HG03108 (cell line): Measurements from ENCODE around the gene SELENON.

Source experiments
- ATAC-seq: cut with Tn5 transposase; IDR thresholded peaks from one replicate; pipeline ENCODE4 v1.9.1; 2021; ENCODE audit warnings: moderate library complexity; ENCODE audit not compliant: unreplicated experiment

SELENON gene

DNA sequence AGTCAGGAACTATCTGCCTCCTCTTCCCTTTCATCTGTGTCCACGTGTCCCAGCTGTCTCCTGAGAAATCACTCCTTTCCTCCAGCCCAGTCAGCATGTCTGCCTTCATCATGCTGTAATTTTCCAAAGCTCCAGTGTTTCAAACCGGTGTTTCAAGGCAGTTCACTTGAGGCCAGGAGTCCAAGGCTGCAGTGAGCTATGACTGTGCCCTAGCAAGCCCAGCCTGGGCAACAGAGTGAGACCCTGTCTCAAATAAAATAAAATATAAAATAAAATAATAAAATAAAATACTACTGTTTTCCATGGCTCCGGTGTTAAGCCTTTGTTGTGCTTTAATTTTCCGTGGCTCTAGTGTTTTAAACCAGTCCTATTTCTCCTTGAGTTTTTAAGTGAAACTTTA lies 7.9 kb upstream of the SELENON start:
- no peak for ATAC-seq

DNA sequence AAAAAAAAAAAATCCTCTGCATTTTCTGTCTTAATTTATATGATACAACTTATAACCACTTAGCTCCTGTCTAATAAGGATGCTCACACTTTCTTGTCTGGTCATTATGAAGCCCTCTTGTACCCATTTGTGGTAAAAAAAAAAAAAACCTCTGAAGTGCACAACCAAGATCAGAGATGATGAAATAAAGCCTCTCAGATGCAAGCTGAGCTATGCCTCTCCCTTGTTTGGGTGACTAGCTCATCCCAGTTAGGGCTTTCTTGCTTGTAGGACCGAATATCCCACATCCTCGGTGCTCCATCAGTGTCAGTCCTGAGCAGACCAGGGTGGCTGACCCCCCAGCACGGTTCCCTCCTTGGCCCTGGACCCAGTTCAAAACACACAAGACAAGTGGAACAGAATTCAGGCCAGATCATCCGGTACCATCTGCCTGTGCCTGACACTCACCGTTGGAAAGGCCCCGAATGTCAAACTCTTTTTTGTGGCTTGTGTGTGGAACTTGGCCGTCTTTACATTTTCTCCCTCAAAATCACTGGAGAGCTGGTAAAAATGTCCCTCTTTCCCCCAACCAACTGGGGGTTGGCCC lies 6.3 kb upstream of the SELENON start:
- ATAC-seq, result no peak

DNA sequence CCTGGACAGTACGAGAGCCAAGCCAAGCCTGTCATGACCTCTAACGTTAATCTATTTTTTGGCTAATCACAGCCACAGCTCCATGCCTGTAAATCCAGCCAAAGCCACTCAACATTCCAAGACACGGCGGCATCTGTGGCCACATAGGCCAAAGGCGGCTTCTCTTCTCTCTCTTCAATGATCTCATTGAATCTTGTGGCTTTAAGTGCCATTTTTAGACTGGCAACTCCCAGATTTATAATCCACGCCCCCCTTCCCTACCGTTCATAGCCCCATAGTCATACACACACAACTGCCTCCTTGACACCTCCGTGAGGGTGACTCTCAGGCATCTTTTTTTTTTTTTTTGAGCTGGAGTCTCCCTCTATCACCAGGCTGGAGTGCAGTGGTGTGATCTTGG lies 5.7 kb upstream of the SELENON start:
- ATAC-seq, result no peak

DNA sequence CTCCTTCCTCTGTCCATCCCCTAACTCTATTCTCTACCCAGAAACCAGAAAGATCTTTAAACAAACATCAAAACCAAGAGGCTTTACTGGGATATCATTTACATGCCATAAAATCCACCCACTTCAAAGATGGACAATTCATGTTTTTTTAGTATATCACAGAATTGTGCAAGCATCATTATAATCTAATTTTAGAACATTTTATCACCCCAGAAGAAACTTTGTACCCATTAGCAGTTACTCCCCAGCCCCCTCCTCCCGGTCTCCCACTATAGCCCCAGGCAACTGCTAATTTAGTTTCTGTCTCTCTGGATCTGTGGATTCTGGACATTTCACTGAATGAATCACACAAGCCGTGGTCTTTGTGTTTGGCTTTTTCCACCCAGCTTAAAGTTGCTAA lies 4.8 kb upstream of the SELENON start:
- ATAC-seq, result no peak

DNA sequence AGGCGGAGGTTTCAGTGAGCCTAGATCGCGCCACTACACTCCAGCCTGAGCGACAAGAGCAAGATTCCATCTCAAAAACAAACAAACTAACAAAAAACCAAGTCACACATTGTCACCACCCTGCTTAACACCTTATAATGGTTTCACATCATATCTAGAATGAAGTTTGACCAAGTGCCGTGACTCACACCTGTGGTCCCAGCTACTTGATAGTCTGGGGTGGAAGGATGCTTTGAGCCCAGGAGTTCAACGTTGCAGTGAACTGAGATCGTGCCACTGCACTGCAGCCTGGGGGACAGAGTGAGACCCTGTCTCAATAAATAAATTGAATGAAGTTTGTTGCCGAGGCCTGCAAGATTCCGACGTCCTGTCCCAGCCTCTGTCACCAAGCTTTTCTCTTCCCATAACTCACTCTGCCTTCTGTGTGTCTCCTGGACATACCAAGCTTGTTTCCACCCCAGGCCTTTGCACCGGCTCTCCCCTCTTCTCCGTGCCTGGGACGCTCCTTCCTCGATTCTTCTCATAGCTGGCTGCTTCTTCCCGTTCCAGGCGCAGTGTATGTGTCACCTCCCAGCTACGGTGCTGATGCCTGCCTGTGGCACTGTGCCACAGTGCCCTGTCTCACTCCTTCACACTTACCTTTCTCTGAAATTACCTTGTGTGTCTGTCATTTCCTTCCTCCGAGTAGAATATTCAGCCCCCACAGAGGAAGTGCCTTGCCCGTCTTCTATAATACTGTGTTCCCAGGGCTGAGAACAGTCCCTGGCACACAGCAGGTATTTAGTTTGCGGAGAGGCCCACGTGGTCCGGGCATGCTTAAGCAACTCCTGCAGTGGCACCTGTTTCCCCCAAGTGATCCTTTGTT lies 3.8 kb upstream of the SELENON start:
- no peak for ATAC-seq

DNA sequence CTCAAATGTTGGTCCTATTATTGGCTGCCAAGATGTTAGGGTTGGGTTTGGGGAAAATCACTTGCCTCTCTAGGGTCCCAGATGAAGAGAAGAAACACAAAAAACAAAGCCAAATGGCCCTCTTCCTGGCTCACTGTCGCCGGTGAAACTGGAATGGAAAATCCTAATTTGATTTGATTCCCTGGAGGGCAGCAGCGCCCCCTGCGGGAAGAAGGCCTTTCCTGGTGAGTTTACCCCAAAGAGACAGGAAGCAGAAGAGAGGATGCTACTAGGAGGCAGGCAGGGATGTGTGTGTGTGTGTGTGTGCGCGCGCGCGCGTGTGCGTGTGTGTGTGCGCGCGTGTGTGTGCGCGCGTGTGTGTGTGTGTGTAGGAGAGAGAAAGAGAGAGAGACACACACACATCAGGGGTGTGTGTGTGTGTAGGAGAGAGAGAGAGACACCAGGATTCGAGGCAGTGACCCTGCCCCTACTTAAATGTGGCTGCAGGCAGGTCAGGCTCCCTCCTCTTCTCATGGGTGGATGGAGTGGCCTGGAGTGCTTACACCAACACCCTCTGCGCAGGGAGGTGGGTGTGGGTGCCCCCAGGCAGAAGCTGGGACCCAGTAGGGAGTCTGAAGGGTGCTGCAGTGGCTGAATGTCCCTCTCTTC lies 3.1 kb upstream of the SELENON start:
- no peak for ATAC-seq

DNA sequence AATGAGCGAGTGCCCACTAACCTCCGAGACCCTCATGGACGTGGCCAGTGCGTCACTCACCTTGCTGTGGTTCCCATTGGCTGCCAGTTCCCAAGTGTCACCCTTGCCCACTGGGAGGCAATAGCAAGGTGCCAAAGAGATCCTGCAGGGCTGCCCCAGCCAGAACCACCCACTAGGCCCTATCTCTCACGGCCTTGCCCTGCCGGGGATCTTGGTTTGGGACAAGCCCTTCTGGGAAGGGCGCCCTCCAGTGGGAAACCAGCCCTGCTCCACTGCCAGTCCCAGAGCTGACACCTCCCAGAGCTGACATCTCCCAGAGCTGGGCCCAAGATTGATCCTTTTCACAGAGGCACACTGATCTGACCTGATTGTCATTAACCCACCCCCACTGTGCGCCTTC lies 2.1 kb upstream of the SELENON start:
- ATAC-seq, result no peak

DNA sequence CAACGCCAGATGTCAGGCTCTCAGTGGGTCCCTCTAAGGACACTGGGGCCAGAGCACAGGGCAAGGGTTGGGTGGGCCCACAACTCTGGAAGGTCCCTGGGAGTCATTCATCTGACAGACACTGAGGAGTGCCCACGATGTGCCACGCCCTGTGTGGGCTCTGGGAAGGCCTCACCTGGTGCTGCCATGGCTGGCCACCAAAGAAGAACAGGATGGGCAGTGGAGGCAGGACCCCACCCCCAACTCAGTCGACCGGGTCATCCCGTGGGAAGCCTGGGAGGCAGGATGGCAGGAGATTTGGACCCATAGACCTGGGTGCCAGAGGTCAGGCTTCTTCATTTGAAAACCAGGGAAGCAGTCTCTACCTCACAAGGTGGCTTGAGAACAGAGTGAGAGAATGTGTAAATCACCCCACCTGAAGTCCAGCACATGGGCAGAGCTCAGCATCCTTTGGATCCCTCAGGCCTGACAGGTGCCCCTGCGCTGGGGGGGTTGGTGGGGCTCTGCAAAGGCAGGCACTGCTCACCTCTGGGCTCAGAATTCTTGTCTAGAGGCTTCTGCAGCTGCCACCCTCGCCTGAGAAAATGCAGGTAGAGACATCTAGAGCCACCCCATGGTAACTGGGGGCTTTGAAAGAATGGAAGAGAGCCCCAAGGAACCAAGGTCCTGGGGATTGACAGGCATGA lies 1.2 kb upstream of the SELENON start:
- no peak for ATAC-seq

DNA sequence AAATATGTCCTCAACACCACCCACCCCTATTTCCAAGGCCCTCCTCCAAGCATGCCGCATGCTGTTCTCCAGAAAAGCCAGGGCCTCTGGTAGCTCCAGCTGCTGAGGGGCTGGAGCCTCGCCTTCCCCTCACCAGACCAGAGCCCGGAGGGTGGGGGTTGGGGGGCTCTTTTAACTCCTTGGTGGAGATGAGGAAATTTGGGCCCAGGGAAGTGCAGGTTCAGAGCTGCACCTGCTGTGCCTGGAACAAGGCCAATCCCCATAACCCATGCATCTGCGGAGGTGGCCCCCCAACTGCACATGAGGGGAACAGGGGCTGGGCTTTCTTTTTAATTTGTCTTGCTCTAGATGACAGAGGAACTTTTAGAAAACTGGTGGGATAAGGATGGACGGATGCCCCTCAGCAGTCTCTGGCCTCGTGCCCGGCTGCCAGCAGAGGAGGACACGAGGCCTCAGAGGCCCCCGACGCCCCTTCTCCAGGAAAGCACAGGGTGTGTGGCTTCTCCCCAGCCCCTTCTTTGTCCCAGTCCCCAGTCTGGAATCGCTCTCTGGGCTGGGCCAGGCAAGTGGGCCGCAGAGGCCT lies 550 bp upstream of the SELENON start:
- no peak for ATAC-seq

DNA sequence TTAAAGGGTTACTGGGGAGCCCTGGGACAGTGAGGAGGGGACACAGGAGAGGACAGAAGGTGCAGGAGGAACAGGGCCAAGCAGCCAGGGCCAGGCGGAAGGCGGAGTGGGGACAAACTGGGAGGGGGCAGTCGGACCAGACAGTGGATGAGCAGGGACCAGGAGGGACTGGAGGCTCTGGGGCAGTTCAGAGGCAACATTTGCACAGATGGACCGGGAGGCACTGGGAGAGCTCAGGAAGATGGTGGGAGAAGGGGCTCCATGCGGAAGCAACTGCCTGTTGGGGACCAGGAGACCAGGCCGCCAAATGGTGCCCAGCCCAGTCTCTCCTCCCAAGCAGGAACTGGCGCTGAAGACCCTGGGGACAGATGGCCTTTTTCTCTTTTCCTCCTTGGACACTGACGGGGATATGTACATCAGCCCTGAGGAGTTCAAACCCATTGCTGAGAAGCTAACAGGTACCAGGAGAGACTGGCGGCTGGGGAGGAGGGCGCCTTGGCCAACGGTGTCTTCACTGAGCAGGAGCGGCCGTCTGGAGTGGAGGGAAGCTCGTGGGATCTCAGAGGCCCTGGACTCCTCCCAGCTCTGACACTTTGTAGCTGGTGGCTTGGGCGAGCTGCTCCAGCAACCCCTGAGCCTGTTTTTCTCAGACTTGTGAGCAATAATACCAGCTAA lies 847 bp downstream of the SELENON start:
- ATAC-seq, result no peak

DNA sequence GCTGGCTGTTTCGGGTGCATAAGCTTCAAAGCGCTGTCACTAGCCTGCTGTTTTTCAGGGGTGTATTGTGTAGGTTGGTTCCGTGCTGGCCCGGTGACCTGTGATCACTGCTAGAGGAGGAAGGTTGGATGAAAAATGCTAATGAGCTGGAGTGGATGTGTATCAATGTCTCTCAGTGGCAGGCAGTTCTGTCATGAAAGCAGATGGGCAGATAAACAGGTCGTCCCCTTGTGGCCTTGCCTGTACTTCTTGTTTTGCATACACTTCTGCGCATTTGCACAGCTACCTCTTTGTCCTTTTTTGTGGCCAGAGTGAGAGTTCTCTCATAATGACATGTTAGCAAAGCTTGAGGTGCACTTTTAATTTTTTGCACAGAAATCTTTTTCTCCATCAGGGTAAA lies 2.9 kb downstream of the SELENON start:
- ATAC-seq, result no peak

DNA sequence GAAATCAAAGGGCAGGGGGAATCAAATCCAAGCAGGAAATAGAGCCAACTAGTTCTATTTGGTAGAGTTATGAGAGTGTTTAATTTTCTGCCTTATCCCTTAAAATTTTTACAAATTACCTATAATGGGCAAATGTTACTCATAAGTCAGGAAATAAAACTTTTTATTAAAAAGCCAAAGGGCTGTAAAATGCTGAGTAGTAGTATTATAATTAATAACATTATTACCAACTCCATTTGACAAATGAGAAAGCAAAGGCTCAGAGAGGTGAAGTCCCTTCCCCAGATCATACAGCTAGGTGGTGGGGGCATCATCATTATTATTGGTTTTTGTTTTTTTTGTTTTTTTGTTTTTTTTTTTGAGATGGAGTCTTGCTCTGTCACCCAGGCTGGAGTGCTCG lies 3.4 kb downstream of the SELENON start:
- no peak for ATAC-seq

DNA sequence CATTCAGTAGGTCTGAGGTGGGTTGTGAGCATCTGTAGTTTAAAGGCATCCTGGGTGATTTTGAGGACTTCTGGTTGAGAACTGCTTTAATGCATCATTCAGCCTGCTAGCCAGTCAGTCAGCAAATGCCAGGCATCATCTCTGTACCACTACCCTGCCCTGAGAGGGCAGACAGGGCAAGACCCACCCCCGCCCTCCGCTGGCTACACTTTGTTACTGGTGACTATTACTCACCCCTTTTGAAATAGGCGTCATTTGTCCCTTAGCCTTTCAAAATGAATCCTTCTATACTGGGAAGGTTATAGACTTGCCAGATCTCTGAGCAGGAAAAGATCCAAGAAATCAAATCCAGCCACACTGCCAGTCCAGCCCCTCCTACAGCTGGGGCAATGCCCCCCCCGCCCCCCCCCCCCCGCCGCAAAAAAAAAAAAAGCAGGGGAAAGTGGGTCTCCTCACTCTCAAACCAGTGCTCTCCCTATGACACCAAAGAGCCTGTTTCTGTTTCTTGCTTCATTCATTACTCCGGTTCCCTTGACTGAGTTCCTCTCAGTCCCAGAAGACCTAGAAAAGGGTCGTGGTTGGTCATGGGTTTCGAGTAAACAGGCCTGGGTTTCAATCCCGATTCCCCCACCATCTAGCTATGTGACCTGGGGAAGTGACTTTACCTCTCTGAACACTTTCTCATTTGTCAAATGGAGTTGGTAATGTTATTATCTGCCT lies 4.4 kb downstream of the SELENON start:
- ATAC-seq, result no peak

DNA sequence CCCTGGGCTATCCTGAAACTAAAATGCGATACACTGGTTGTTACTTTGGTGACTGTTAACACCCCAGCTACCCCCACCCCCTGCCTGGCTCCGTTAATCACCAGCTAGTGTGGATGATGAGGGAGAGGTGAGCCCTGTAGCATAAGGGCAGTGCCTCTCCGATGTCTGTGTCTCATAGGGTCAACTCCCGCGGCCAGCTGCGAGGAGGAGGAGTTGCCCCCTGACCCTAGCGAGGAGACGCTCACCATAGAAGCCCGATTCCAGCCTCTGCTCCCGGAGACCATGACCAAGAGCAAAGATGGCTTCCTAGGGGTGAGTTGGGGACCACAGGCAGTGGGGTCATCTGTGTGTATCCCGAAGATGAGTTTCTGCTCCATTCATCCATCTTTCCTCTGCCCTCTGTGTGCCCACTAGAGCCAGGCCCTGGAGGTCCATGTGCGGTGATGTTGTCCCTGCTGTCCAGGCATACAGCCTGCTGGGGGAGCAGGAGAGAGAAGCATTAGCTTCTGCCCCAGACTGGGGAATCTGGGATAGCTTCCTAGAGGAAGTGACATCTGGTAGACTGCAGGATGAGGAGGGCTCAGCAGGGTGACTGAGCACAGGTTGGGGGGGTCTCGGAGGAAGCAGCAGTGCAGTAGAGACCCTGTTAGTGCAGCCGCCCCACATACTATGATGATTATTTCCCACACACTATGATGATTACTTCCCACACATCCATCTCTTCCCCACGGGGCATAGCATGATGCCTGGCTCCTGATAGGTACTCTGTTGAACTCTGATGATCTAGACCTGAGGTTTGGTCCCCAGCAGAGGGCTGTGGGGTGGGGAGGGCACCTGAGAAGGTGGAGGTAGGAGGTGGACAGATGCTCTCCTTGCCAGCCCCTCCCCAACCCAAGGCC lies 5.2 kb downstream of the SELENON start:
- ATAC-seq, result no peak

DNA sequence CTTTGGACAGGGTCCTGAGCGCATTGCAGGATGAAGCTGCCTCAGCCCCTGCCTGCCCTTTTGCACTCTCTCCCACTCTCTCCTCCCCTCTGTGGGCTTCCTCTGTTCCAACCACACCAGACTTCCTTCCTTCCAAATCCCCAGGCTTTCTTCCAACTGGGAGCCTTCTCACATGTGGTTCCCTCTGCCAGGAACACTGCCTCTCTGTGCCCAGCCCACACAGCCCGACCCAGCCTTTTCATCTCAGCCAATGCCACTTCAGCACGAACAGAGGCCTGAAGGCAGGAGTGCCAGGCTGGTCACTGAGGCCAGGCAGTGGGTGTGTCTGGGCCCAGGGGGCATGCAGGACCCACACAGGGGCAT lies 5.9 kb downstream of the SELENON start:
- no peak for ATAC-seq

DNA sequence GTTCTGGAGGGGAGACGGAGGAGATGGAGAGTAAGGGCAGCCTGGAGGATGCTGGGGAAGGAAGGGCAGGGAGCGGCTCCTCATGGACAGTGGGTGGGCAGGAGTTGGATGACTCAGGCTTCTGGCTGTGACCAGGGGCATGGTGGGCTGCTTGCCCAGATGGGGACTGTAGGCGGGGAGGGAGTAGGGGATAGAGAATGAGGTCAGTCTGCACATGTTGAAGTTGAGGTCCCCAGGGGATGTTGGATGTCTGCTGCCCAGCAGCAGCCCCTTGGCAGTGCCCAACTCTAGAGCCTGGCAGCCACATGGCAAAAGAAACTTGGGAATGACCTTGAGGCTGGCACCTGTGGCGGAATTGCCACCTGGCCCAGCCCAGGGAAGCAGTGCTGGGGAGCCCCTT lies 6.4 kb downstream of the SELENON start:
- no peak for ATAC-seq

DNA sequence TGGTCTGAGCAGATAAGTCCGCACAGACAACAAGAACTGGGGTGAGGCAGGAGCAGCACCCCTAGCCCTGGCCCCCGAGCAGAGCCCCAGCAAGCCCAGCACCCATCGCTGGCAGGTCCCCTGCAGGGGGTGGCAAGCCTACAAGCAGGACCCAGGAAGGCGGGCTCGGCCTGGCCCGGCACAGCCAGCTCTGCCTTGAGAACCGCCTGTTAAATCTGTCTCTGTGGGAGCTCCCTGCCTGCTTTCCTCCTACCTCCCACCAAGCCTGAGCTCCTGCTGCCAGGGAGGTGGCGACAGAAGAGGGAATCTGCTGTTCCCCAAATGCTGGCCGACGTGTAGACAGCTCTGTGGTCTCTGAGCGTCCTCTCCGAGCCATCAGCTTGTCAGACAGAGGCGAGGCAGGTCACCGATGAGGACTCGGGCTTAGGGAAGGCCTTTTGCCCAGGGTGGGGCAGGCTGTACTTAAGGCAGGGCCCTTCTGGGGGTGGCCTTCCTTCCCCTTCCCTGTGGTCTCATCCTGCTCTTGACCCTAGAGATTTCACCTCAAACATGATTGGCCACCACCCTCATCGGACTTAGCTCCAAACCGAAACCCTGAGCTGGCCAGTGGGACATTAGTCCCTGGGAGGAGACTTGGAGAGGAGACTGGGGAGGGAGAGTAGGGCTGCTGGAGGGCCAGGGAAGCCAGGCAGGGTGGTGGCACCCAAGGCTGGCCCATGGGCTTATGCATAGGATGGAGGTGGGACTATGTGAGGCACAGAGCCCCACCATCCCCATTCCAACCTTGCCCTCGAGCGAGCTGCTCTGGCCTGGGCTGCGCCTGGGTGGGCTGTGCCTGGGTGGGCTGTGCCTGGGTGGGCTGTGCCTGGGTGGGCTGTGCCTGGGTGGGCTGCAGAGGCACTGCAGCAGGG lies 7.7 kb downstream of the SELENON start:
- no peak for ATAC-seq
